Memory B cell (primary cell): ENCODE measurements around the gene CDK14.

Source experiments
- ATAC-seq: fragments of 150-1000 bp; cut with Tn5 transposase; 2 replicates; pipeline ENCODE4 v1.10.0; 2021; ENCODE audit warnings: low read depth, mild to moderate bottlenecking, moderate library complexity
- DNase-seq, 2 donors: peaks; one replicate each; pipeline ENCODE4 v3.0.0; 2022; ENCODE audit warnings: low spot score in 2 of 2
- H3K27ac Mint-ChIP-seq: one replicate; pipeline ENCODE4 v1.8.0; 2022; ENCODE audit warnings: mild to moderate bottlenecking, moderate library complexity, mixed read lengths
- H3K27me3 Mint-ChIP-seq: one replicate; pipeline ENCODE4 v1.8.0; 2022; ENCODE audit warnings: mixed read lengths
- H3K36me3 Mint-ChIP-seq: one replicate; pipeline ENCODE4 v1.8.0; 2022; ENCODE audit warnings: mild to moderate bottlenecking, mixed read lengths
- H3K4me1 Mint-ChIP-seq: one replicate; pipeline ENCODE4 v1.8.0; 2022; ENCODE audit warnings: mixed read lengths
- H3K4me3 Mint-ChIP-seq: one replicate; pipeline ENCODE4 v1.8.0; 2022; ENCODE audit warnings: mild to moderate bottlenecking, moderate library complexity, mixed read lengths
- H3K9me3 Mint-ChIP-seq: one replicate; pipeline ENCODE4 v1.8.0; 2022; ENCODE audit warnings: mixed read lengths

Gene CDK14

GRCh38 chr7:91047636-91048035, 451.5 kb downstream of the CDK14 start:
- peaks cover 12% of the 10 kb centered on the region for H3K4me1 Mint-ChIP-seq
- DNase-seq, result no peak
- no peak for ATAC-seq
- H3K4me3 Mint-ChIP-seq, result no peak overlapping the region
- H3K36me3 Mint-ChIP-seq, result peaks cover 22% of the 10 kb centered on the region
- H3K9me3 Mint-ChIP-seq, result no peaks in the 10 kb centered on the region
- H3K27ac Mint-ChIP-seq, result peak overlapping the region; percentile 7
- H3K27me3 Mint-ChIP-seq, result no peaks in the 10 kb centered on the region

GRCh38 chr7:91050677-91051076, 454.6 kb downstream of the CDK14 start:
- Mint-ChIP-seq H3K4me1 (peaks cover 12% of the 10 kb centered on the region), H3K27ac (peak overlapping the region; percentile 83), H3K4me3 (peak overlapping the region; percentile 63), H3K36me3 (peaks cover 37% of the 10 kb centered on the region), H3K9me3 (peaks cover 2% of the 10 kb centered on the region), H3K27me3 (no peaks in the 10 kb centered on the region)
- no peak for DNase-seq
- ATAC-seq, result peak; percentile 96

GRCh38 chr7:91051966-91052365, 455.8 kb downstream of the CDK14 start:
- H3K27ac Mint-ChIP-seq, result peak overlapping the region; percentile 83

GRCh38 chr7:91054374-91054773, 458.3 kb downstream of the CDK14 start:
- H3K4me3 Mint-ChIP-seq, result no peak overlapping the region
- peaks cover 32% of the 10 kb centered on the region for H3K36me3 Mint-ChIP-seq
- no peak for DNase-seq
- peaks cover 2% of the 10 kb centered on the region for H3K9me3 Mint-ChIP-seq
- H3K27ac Mint-ChIP-seq, result no peak overlapping the region
- H3K4me1 Mint-ChIP-seq, result peaks cover 10% of the 10 kb centered on the region
- H3K27me3 Mint-ChIP-seq, result no peaks in the 10 kb centered on the region
- ATAC-seq, result no peak

More at GRCh38 chr7:91051966-91052365, 455.8 kb downstream of the CDK14 start:
- peaks cover 2% of the 10 kb centered on the region for H3K9me3 Mint-ChIP-seq
- H3K4me1 Mint-ChIP-seq, result peaks cover 12% of the 10 kb centered on the region
- no peaks in the 10 kb centered on the region for H3K27me3 Mint-ChIP-seq
- DNase-seq (no peak), ATAC-seq (no peak)
- peaks cover 39% of the 10 kb centered on the region for H3K36me3 Mint-ChIP-seq
- H3K4me3 Mint-ChIP-seq, result no peak overlapping the region

GRCh38 chr7:91055219-91055618, 459.1 kb downstream of the CDK14 start:
- no peaks in the 10 kb centered on the region for H3K27me3 Mint-ChIP-seq
- DNase-seq (no peak), ATAC-seq (no peak)
- H3K4me3 Mint-ChIP-seq, result no peak overlapping the region
- peaks cover 32% of the 10 kb centered on the region for H3K36me3 Mint-ChIP-seq
- H3K9me3 Mint-ChIP-seq, result peaks cover 2% of the 10 kb centered on the region
- no peak overlapping the region for H3K27ac Mint-ChIP-seq
- H3K4me1 Mint-ChIP-seq, result peaks cover 6% of the 10 kb centered on the region

- ATAC-seq (no peak), DNase-seq (no peak)
- peaks cover 30% of the 10 kb centered on the region for H3K36me3 Mint-ChIP-seq
- peak overlapping the region; percentile 68 for H3K27ac Mint-ChIP-seq
- no peaks in the 10 kb centered on the region for H3K27me3 Mint-ChIP-seq
- H3K4me1 Mint-ChIP-seq, result peaks cover 30% of the 10 kb centered on the region
- no peak overlapping the region for H3K4me3 Mint-ChIP-seq
- no peaks in the 10 kb centered on the region for H3K9me3 Mint-ChIP-seq
These were observed 466.6 kb downstream of the CDK14 start for GRCh38 chr7:91062713-91063112.

GRCh38 chr7:91064052-91064451, 467.9 kb downstream of the CDK14 start:
- H3K27ac Mint-ChIP-seq, result no peak overlapping the region
- ATAC-seq (no peak), DNase-seq (no peak)
- peaks cover 30% of the 10 kb centered on the region for H3K4me1 Mint-ChIP-seq
- H3K27me3 Mint-ChIP-seq, result no peaks in the 10 kb centered on the region
- no peak overlapping the region for H3K4me3 Mint-ChIP-seq
- peaks cover 37% of the 10 kb centered on the region for H3K36me3 Mint-ChIP-seq
- H3K9me3 Mint-ChIP-seq, result no peaks in the 10 kb centered on the region

GRCh38 chr7:91064938-91065337, 468.8 kb downstream of the CDK14 start:
- H3K36me3 Mint-ChIP-seq, result peaks cover 36% of the 10 kb centered on the region
- no peak overlapping the region for H3K27ac Mint-ChIP-seq
- DNase-seq (no peak), ATAC-seq (no peak)
- H3K27me3 Mint-ChIP-seq, result no peaks in the 10 kb centered on the region
- H3K9me3 Mint-ChIP-seq, result no peaks in the 10 kb centered on the region
- H3K4me3 Mint-ChIP-seq, result no peak overlapping the region
- peaks cover 30% of the 10 kb centered on the region for H3K4me1 Mint-ChIP-seq

- DNase-seq (no peak), ATAC-seq (no peak)
- Mint-ChIP-seq H3K4me1 (peaks cover 24% of the 10 kb centered on the region), H3K27me3 (no peaks in the 10 kb centered on the region), H3K9me3 (peaks cover 1% of the 10 kb centered on the region), H3K4me3 (no peak overlapping the region), H3K27ac (no peak overlapping the region), H3K36me3 (peaks cover 33% of the 10 kb centered on the region)
These were observed 470.5 kb downstream of the CDK14 start for GRCh38 chr7:91066627-91067026.

GRCh38 chr7:91067242-91067641, 471.1 kb downstream of the CDK14 start:
- peaks cover 1% of the 10 kb centered on the region for H3K9me3 Mint-ChIP-seq
- ATAC-seq (no peak), DNase-seq (no peak)
- H3K27ac Mint-ChIP-seq, result no peak overlapping the region
- peaks cover 35% of the 10 kb centered on the region for H3K36me3 Mint-ChIP-seq
- H3K4me1 Mint-ChIP-seq, result peaks cover 24% of the 10 kb centered on the region
- no peaks in the 10 kb centered on the region for H3K27me3 Mint-ChIP-seq
- H3K4me3 Mint-ChIP-seq, result no peak overlapping the region

- no peak overlapping the region for H3K27ac Mint-ChIP-seq
- H3K4me1 Mint-ChIP-seq, result peaks cover 23% of the 10 kb centered on the region
- DNase-seq (no peak), ATAC-seq (no peak)
- H3K4me3 Mint-ChIP-seq, result no peak overlapping the region
- H3K9me3 Mint-ChIP-seq, result peaks cover 1% of the 10 kb centered on the region
- peaks cover 37% of the 10 kb centered on the region for H3K36me3 Mint-ChIP-seq
- no peaks in the 10 kb centered on the region for H3K27me3 Mint-ChIP-seq
These were observed 472.1 kb downstream of the CDK14 start for GRCh38 chr7:91068136-91068795.

GRCh38 chr7:91069146-91069545, 473.0 kb downstream of the CDK14 start:
- peaks cover 19% of the 10 kb centered on the region for H3K4me1 Mint-ChIP-seq
- peaks cover 33% of the 10 kb centered on the region for H3K36me3 Mint-ChIP-seq
- no peak overlapping the region for H3K27ac Mint-ChIP-seq
- no peak overlapping the region for H3K4me3 Mint-ChIP-seq
- no peaks in the 10 kb centered on the region for H3K27me3 Mint-ChIP-seq
- ATAC-seq (no peak), DNase-seq (no peak)
- peaks cover 1% of the 10 kb centered on the region for H3K9me3 Mint-ChIP-seq

GRCh38 chr7:91079487-91079886, 483.4 kb downstream of the CDK14 start:
- peaks cover 14% of the 10 kb centered on the region for H3K4me1 Mint-ChIP-seq
- DNase-seq, result no peak
- peak overlapping the region; percentile 32 for H3K27ac Mint-ChIP-seq
- no peak overlapping the region for H3K4me3 Mint-ChIP-seq
- ATAC-seq, result no peak
- peaks cover under 1% of the 10 kb centered on the region for H3K9me3 Mint-ChIP-seq
- peaks cover 9% of the 10 kb centered on the region for H3K36me3 Mint-ChIP-seq
- H3K27me3 Mint-ChIP-seq, result no peaks in the 10 kb centered on the region

- Mint-ChIP-seq H3K4me3 (no peak overlapping the region), H3K4me1 (peaks cover 12% of the 10 kb centered on the region), H3K27me3 (no peaks in the 10 kb centered on the region), H3K27ac (peak overlapping the region; percentile 32), H3K36me3 (peaks cover 11% of the 10 kb centered on the region), H3K9me3 (no peaks in the 10 kb centered on the region)
- DNase-seq, result no peak
- no peak for ATAC-seq
These were observed 484.2 kb downstream of the CDK14 start for GRCh38 chr7:91080351-91080750.

- no peak overlapping the region for H3K27ac Mint-ChIP-seq
- no peak for DNase-seq
- H3K4me1 Mint-ChIP-seq, result peaks cover 14% of the 10 kb centered on the region
These were observed 485.9 kb downstream of the CDK14 start for GRCh38 chr7:91082038-91082437.

More at GRCh38 chr7:91082038-91082437, 485.9 kb downstream of the CDK14 start:
- ATAC-seq, result peak; percentile 35
- Mint-ChIP-seq H3K9me3 (no peaks in the 10 kb centered on the region), H3K36me3 (peaks cover 14% of the 10 kb centered on the region), H3K27me3 (no peaks in the 10 kb centered on the region), H3K4me3 (no peak overlapping the region)
